GM12891 (cell line): ENCODE measurements around the gene CPVL.

Source experiments
- DNase-seq: peaks from one replicate; pipeline ENCODE4 v3.0.0; 2011; ENCODE audit warnings: low spot score; ENCODE audit not compliant: insufficient read length
- FAIRE-seq: peaks from 2 replicates; lab custom pipeline; 2011; peaks lifted over from hg19 to GRCh38; lab: Jason Lieb, UNC
- PAX5 ChIP-seq: IDR thresholded peaks from 2 replicates; pipeline ENCODE4 v1.6.1; 2011; ENCODE audit warnings: low read length, moderate library complexity, mild to moderate bottlenecking; ENCODE audit not compliant: insufficient read depth, severe bottlenecking
- POLR2A ChIP-seq: IDR thresholded peaks from 2 replicates; pipeline ENCODE4 v1.6.1; 2011; ENCODE audit warnings: low read depth, low read length, control low read depth
- POLR2AphosphoS5 ChIP-seq: IDR thresholded peaks from 2 replicates; pipeline ENCODE4 v1.6.1; 2011; ENCODE audit warnings: low read depth, low read length, control low read depth
- POU2F2 ChIP-seq: IDR thresholded peaks from 2 replicates; pipeline ENCODE4 v1.6.1; 2011; ENCODE audit warnings: low read depth, mild to moderate bottlenecking, control low read depth, low read length, moderate library complexity
- SPI1 ChIP-seq: IDR thresholded peaks from 2 replicates; pipeline ENCODE4 v1.6.1; 2011; ENCODE audit warnings: low read depth, low read length, control low read depth
- TAF1 ChIP-seq: IDR thresholded peaks from 2 replicates; pipeline ENCODE4 v1.6.1; 2011; ENCODE audit warnings: low read depth, low read length, control low read depth

Gene CPVL

GRCh38 chr7:28983396-28984190 lies 162.7 kb downstream of the CPVL start:
- TF ChIP-seq POU2F2 (no peak), POLR2AphosphoS5 (no peak), PAX5 (no peak), SPI1 (no peak), POLR2A (no peak)
- no peak for FAIRE-seq
- no peak for DNase-seq

GRCh38 chr7:28981161-28981465 lies 165.2 kb downstream of the CPVL start:
- no peak for DNase-seq
- no peak for FAIRE-seq
- TF ChIP-seq TAF1, result no peak
- no peak for TF ChIP-seq POLR2AphosphoS5
- TF ChIP-seq POU2F2, result no peak
- no peak for TF ChIP-seq PAX5
- no peak for TF ChIP-seq POLR2A
- TF ChIP-seq SPI1, result no peak

GRCh38 chr7:28980451-28981160 lies 165.7 kb downstream of the CPVL start:
- FAIRE-seq, result no peak
- no peak for DNase-seq
- TF ChIP-seq POLR2A (no peak), TAF1 (no peak), SPI1 (no peak), PAX5 (no peak), POLR2AphosphoS5 (no peak)

GRCh38 chr7:28979776-28980175 lies 166.6 kb downstream of the CPVL start:
- FAIRE-seq (no peak), DNase-seq (no peak)
- TF ChIP-seq POLR2A (no peak), TAF1 (no peak), POLR2AphosphoS5 (no peak), POU2F2 (no peak), SPI1 (no peak), PAX5 (no peak)

GRCh38 chr7:28977881-28978280 lies 168.5 kb downstream of the CPVL start:
- no peak for FAIRE-seq
- no peak for DNase-seq
- TF ChIP-seq PAX5 (no peak), SPI1 (no peak), POLR2AphosphoS5 (no peak), TAF1 (no peak), POLR2A (no peak), POU2F2 (no peak)

GRCh38 chr7:28976022-28976421 lies 170.3 kb downstream of the CPVL start:
- TF ChIP-seq PAX5 (no peak), POU2F2 (no peak), TAF1 (no peak), POLR2AphosphoS5 (no peak), SPI1 (no peak), POLR2A (no peak)
- FAIRE-seq, result no peak
- no peak for DNase-seq

- FAIRE-seq (no peak), DNase-seq (no peak)
- TF ChIP-seq POLR2AphosphoS5 (no peak), PAX5 (no peak), SPI1 (no peak), POLR2A (no peak), TAF1 (no peak), POU2F2 (no peak)
Observed at GRCh38 chr7:28973591-28973990, 172.7 kb downstream of the CPVL start.

- TF ChIP-seq TAF1 (no peak), POLR2AphosphoS5 (no peak), SPI1 (no peak), PAX5 (no peak), POLR2A (no peak), POU2F2 (no peak)
- DNase-seq (no peak), FAIRE-seq (no peak)
Observed at GRCh38 chr7:28964056-28964455, 182.3 kb downstream of the CPVL start.

GRCh38 chr7:28961972-28962371 lies 184.4 kb downstream of the CPVL start:
- DNase-seq (no peak), FAIRE-seq (no peak)
- TF ChIP-seq POLR2AphosphoS5 (no peak), SPI1 (no peak), POLR2A (no peak), POU2F2 (no peak), PAX5 (no peak), TAF1 (no peak)
